T-helper 1 cell (primary cell): ENCODE results near the gene PSME1.
A peak's percentile ranks its signal among the peaks of the same experiment; 100 is the strongest.

ENCODE experiments used
- DNase-seq, 5 donors: peaks; one replicate each; pipeline ENCODE4 v3.0.0-alpha.2; 2012 to 2020
- total RNA-seq, 4 donors: gene quantifications; one replicate each; lab custom pipeline; 2026; lab: John Stamatoyannopoulos, UW

Gene PSME1
- 141 to 199 (median 148) reads per million in 4 donors for total RNA-seq

DNA sequence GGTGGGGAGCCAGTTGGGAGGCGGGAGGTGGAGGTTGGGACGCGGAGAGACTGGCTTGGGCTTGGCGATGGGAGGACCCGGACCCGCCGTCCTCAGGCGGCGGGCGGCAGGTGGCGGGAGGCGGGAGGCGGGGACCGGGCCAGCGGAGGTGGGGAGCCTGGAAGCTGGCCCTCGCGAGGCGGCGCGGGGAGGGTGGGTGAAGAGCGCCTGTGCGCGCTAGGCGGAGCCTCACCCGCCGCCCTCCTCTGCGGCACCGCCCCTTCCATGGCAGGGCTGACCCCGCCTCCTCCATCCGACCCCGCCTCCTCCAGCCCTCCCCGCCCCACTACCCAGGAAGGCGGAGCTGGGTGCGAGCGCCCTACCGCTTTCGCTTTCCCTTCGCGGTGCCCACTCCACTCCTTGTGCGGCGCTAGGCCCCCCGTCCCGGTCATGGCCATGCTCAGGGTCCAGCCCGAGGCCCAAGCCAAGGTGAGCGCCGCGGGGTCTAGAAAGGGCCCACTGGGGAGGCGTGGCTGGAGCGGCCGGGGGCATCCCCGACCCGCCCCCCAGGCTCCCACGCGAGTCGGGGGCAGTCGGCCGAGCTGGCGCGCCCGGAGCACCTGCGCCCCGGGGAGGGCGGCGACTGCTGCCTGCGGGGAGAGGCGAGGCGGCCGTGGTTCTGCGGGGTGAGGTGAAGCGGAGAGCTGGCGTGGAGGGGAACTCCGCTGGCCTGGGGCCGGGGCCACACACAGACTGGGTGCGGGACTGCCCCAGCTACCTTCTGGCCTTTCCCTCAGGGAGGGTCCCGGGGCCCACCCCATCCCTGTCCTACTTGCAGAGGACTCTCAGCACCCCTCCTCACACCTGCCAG is at the start of gene PSME1:
Gene PSME1 (plus strand): TSS at position 361 of the 850 bp plus-strand sequence. CDS start 69 bp downstream, at position 430.
- DNase-seq = peak; percentile 88 to 94 (median 93)

DNA sequence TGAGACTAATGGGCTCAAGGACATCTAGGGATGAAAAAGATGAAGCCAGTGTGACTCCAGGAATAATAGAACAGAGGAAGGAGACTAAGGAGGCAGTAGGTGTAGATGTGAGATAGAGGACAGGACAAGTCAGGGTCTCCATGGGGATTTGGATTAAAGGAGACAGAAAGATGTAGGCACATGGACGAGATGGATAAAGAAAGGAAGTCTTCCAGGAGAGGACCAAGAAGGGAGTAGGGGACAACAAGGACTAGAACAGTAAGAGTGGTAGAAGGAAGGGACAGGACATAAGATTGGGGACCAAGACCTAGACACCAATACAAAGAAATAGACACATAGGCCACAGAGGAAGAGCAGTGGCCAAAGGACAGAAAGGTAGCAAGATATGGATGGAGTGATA is 49.0 kb upstream of the PSME1 start:
- no peak for DNase-seq

DNA sequence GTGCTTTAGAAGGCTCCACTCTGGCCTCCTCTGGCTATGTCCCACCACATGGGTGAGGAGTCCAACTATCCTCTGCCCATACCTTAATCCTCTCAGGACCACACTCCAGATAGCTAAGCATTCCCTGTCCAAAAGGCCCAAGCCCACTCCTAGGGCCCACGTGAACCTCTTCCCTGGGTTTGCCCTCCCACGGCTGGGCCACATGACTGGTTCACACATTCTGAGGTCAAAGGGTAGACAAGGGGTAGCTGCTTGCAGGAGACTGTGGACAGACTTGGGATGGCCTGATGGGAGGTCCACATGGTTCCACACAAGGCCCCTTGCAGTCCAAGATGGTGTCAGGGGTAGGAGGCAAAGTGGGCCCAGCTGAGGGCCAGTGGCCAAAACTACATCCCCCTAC is 47.9 kb upstream of the PSME1 start:
- DNase-seq = no peak

DNA sequence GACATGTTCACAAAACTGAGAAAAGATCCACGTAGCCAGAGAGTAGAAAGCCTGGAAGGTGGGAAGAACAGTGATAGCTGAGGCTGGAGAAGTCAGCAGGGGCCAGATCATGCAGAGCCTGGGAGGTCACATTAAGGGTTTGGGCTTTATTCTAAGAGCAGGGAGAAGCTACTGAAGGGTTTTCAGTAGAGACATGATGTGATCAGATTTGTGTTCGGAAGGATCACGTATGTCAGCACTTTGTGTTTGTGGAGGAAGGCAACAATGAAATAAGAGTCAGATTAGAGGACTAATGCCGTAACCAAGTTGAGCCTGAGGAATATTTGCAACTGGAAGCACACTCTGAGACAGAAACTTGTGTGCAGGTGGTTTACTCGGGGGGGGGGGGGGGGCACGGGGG is 46.1 kb upstream of the PSME1 start:
- DNase-seq = no peak

DNA sequence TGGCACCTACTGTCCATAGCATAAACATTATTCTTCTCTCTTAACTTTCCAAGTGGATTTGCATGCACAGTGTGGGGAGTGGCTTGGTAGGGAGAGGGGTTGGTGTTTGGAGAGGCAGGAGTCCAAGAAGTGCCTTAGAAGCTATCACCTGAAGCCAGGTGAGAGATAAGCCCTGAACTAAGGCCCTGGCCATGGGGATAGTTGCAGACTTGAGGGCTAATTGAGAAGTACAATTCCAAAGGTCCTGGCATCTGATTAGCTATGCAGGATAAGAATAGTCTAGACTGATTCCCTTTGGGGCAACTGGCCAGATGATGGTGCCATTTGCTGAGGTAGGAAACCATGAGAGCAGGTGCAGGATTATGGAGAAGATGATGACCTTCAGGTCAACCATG is 43.9 kb upstream of the PSME1 start:
- DNase-seq = no peak

DNA sequence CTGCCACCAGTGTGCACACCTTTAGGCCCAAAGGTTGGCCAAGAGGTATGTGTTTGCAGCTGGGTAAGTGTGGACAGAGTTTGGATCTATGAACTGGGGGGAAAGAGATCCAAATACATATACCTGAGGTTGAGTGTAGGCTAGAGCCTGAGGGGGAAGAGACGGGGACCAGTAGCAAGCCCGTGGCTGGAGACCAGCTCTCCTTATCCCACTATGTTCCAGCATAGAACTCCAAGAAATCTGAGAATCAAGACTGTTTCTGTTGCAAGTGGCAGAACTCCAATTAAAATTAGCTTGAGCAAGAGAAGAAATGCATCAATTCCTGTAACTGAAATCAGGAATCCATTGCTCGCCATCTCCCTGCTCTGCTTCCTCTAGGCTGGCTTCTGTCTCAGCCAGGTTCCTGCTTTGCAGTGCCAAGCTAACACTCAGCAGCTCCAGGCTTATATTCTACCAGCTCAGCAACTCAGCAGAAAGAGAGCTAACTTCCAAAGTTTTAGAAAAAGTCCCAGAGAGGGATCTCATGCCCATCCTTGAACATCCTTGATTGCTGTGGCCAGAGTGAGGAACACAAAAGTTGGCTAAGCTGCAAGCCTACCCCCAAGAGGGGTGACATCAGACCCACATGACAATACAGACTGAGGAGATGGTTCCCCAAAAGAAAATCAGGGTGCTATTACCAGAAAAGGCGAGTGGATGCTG is 43.3 kb upstream of the PSME1 start:
- DNase-seq = no peak

DNA sequence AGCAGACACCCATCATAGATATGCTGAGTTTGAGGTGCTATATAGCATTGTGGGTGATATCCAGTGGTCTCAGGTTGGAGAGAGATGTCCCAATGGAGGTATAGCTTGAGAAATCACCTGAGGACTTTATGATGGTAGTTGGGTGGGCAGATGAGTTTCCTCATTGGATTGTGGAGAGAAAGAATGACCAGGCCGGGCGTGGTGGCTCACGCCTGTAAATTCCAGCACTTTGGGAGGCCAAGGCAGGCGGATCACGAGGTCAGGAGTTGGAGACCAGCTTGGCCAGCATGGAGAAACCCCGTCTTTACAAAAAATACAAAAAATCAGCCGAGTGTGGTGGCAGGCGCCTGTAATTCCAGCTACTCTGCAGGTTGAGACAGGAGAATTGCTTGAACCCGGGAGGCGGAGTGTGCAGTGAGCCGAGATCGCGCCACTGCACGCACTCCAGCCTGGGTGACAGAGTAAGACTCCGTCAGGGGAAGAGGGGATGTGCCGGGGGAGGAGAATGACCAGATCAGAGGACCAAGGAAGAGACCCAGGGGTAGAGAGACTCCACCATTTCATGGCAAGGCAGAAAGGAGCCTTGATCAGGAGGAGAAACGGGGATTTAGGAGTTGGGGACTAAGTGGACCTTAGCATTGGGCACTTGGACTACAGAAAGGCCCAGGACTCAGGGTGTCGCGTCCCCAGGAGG is 42.6 kb upstream of the PSME1 start:
- DNase-seq = no peak

DNA sequence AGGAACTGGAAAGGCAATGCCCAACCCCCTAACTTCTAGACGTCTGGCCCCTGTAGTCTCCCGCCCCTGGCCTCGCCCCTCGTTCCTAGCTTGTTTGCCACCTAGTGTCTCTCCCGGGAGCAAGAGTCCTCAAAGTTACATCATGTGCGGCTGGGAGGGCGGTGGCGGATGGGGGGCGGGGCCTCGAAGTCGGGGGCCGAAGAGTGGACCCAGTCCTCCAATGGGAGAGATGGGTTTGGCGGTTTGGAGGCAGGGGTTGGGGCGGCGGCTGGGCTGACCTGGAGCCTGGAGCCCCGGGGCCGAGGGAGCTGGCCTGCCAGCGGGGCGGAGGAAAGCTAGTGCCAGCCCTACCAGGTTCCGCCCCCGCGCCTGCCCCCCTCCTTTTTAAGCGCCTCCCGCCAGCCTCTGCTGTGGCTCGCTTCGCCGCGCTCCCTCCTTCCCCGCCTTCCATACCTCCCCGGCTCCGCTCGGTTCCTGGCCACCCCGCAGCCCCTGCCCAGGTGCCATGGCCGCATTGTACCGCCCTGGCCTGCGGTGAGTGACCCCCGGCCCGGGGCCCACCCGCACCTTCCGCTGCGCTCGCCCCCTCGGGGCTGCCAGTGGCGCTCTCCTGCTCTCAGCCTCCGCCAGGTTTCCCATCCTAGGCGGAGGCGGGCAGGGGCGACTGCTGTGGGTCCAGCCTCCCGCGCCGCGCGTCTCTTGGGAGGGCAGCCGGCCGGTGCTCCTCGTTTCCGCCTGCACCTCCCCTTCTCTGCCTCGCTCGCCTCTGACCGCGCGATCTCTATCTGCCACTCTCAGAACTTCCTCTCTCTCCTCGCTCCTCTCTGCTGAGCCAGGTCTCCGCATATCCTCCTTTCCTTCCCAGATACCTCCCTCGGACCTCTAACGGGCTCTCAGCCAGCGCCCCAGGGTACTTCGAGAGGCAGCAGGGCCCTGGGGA is 41.8 kb upstream of the PSME1 start, which contains the start of gene PCK2:
Gene PCK2 (plus strand): TSS at position 411 of the 940 bp plus-strand sequence. CDS start 95 bp downstream, at position 506.
- DNase-seq = peak; percentile 58 to 98 (median 64)

DNA sequence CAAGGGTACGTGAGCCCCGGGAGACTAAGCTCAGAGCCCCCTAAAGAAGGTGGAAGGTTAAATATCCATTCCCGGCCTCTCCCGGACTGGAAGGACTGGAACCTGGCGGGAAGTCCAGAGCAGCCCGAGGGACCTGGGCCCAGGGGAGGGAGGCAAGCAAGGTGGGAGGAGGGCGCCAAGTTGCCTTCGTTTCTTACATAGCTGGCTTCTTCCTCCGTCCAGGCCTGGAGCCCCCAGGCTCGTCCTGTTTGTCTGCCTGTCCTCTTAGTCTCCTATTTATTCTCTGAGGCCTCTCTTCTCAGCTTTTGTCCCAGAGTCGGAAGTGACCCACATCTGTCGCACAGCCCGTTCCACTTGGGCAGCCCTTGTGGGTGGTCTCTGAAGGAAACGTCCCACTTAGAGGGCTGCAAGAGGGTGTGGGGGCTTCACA is 41.1 kb upstream of the PSME1 start:
- DNase-seq = no peak

DNA sequence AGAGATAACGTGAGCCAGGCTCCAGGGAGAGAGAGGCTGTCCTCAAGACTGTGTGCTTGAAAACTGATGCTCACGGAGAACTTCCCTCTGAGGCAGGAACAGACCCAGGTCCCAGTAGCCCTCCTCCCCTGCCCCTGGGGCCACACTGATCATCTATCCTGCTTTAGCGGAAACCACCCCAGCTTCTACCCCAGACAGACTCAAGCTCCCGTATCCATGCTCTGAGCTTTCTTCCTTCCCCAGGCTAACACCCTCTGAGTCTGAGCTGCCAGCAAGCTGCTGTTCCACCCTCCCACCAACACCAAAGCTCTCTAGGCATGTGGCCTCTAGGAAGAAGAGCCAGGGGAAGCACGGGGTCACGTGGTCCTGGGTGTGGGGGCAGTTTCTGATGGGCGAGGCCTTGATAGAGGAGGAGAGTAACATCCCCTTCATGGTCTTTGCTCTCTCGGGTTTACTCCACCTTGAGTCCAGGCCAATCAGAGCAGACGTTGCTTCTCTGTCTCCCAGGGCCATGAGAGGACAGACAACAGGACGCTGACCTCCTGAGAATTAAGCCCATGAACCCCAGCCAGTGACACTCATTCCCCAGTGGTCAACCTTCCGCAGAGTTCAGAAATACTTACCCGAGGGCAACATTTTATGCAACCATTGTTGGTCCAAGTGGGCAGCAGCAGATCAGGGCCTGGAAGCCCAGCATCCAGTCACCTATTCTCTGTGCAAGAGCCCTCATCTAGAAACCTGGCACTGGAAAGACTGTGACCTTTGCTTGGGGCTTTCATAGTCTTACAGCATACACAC is 40.5 kb upstream of the PSME1 start:
- DNase-seq = peak in 1 of 5 donors; percentile 57

DNA sequence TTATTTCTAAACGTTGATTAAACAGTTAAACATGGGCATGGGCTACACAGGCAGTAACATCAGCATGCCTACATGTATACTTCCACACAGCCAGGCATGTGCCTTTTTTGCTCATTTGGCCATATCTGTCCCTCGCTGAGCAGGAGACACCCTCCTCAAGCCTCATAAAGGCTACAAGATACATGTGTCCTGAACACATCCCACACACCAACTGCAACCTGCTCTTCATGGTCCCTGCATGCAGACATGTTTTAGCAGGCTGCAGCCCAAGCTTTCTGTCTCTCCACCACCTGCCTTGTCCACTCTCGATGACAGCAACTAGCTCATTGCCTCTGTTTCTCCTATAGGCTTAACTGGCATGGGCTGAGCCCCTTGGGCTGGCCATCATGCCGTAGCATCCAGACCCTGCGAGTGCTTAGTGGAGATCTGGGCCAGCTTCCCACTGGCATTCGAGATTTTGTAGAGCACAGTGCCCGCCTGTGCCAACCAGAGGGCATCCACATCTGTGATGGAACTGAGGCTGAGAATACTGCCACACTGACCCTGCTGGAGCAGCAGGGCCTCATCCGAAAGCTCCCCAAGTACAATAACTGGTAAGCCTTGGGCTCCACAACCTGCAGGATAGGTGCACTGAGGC is 39.3 kb upstream of the PSME1 start:
- no peak for DNase-seq

DNA sequence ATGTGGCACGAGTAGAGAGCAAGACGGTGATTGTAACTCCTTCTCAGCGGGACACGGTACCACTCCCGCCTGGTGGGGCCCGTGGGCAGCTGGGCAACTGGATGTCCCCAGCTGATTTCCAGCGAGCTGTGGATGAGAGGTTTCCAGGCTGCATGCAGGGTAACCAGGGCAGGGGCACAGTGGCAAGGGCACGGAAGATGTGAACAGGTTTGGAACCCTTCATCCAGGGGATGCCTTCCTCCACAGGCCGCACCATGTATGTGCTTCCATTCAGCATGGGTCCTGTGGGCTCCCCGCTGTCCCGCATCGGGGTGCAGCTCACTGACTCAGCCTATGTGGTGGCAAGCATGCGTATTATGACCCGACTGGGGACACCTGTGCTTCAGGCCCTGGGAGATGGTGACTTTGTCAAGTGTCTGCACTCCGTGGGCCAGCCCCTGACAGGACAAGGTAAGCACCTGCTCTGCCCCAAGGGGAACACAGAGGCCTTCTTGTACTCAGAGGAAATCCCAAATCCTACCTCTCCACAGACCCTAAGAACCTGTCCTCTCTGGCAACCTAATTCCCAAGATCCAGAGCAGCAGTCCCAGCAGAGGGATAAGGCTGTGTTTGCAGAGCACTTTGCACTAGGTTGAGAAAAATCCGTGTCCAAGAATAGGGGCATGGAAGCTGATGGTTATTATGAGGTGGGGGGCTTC is 37.6 kb upstream of the PSME1 start:
- DNase-seq = no peak

DNA sequence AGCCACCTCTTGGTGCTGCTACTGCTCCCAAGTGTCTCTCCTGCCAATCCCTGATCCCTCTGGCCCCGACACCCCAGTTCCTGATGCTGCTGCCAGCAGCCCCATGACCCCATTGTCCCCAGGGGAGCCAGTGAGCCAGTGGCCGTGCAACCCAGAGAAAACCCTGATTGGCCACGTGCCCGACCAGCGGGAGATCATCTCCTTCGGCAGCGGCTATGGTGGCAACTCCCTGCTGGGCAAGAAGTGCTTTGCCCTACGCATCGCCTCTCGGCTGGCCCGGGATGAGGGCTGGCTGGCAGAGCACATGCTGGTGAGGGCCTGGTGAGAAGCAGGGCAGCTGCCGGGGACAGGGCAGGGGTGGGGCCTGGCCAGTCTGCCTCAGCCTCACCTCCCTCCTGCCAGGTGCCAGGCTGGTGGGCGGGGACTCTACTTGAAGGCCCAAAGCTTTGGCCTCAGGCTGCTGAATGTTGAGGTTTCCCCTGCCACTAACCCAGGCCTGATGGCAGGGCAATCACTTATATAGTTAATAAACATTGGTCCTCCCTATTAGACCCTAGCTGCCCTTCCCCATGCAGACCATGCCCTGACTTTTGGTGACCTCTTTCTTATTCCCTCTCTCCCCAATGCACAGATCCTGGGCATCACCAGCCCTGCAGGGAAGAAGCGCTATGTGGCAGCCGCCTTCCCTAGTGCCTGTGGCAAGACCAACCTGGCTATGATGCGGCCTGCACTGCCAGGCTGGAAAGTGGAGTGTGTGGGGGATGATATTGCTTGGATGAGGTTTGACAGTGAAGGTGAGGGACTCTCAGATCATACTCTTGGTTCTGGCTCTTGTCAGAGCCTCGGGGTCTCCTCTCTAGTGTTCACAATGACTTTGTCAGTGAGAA is 36.8 kb upstream of the PSME1 start:
- no peak for DNase-seq

DNA sequence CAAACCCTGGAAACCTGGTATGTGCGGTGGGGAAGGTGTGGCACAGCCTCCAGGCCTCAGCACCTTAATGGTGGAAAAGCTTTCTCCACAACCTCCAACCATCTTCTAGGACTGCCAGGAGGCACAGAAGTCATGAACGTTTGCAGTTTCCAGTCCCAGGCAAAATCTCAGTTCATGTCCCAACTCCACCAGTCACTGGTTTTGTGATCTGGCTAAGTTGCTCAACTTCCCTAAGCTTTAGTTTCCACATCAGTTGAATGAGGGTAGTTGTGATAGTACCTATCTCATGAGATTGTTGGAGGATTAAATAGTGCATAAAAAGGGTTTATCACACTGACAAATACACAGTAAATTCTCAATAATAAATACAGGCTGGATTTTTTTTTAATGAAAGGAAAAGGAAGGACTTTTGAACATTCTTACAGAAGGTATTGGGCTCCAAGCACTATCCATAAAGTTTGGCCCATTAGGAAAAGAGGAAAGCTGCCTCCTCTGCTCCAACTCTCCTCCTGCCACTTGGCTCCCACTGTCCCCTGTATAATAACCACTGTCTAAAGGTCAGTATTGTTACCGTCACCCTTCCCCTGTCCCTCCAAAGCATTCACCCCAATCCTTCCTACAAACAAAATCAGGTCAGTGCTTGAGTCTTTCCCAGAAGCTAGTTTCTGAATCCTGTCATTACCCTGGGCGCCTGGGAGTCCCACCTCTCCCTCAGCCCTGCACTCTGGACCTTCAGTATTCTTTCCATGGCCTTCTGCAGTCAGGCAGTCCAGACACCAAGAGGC is 35.6 kb upstream of the PSME1 start:
- no peak for DNase-seq

DNA sequence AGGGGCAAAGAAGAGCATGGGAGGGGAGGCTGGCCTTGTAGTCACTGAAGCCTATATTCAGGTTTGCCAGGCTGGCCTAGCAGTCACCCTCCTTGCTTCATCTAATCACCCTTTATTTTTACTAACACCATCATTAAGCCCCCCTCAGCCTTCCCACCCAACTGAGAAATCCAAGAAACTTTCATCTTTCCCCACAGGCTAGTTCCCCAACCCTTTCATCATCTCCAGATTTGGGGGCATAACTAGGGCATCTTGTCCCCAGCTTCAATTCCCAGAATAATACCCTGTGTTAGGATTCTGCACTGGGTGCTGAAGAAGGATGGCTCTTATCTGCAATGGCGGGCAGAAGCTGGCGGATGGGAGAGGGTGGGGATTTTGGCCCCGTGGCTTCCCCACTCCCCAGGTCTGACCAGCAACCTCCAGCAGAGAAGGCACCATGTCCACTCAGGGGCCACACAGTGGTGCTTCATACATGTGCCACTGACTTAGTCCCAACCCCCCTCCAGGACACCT is 35.0 kb upstream of the PSME1 start:
- no peak for DNase-seq

DNA sequence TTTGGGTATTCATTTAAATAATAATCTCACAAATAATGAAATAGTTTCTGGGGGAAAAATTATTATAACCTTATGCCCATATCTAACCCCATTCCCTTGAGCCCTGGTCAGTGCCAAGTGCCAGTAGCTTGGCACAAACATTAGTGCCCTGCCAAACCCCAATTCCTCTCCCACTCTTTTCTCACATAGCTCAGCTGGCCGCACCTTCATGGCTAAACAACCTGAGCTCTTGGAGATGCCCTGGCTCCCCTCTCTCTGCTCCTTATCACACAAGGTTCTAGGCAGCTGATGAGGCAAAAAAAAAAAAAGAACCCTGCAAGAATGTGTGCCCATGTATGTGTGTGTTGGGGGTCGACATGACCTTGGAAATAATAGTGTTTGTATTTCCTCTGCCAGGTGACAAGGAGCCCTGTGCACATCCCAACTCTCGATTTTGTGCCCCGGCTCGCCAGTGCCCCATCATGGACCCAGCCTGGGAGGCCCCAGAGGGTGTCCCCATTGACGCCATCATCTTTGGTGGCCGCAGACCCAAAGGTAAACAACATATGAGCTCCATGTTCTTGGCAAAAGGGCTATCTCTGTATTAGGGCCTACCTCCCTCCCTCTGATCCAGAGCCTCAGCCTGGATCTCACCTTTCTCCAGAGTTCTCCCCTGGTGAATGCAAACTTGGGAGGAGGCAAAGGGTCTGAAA is 33.5 kb upstream of the PSME1 start:
- DNase-seq = no peak

DNA sequence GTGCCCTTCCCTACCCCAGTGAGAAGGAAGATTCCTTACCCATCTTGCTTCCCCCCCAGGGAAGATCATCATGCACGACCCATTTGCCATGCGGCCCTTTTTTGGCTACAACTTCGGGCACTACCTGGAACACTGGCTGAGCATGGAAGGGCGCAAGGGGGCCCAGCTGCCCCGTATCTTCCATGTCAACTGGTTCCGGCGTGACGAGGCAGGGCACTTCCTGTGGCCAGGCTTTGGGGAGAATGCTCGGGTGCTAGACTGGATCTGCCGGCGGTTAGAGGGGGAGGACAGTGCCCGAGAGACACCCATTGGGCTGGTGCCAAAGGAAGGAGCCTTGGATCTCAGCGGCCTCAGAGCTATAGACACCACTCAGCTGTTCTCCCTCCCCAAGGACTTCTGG is 32.5 kb upstream of the PSME1 start:
- DNase-seq = no peak
